WTC11 (cell line): ENCODE data around the gene SMAD7. TPM values are rescaled to one million over a fixed set of nuclear protein-coding genes. Genes with fewer than 3 reads are reported as not detected.
A peak's percentile ranks its signal among the peaks of the same experiment; 100 is the strongest.

Experiments used
- ATAC-seq: fragments of 200-7000 bp; cut with Tn5 transposase; 2 replicates; pipeline ENCODE4 v1.10.0; 2021; ENCODE audit warnings: mild to moderate bottlenecking, moderate library complexity
- CTCF ChIA-PET: fragments of 300-600 bp; sonication (Branson Sonifier 250); formaldehyde crosslinking; loops from one replicate; lab custom pipeline; 2021; ENCODE audit warnings: antibody characterized with exemption; lab: Charles Lee
- POLR2A ChIA-PET: fragments of 350-600 bp; sonication (Branson Sonifier 250); formaldehyde crosslinking; loops from one replicate; lab custom pipeline; 2021; ENCODE audit warnings: antibody characterized with exemption; lab: Charles Lee
- DNase-seq: peaks from one replicate; pipeline ENCODE4 v3.0.0; 2021; ENCODE audit warnings: low spot score
- H3K27ac Mint-ChIP-seq: 2 replicates; pipeline ENCODE4 v1.8.0; 2021; ENCODE audit warnings: mixed read lengths
- H3K27me3 Mint-ChIP-seq: 2 replicates; pipeline ENCODE4 v1.8.0; 2021; ENCODE audit warnings: low read depth, mild to moderate bottlenecking, moderate library complexity, mixed read lengths
- H3K36me3 Mint-ChIP-seq: 2 replicates; pipeline ENCODE4 v1.8.0; 2021; ENCODE audit warnings: mixed read lengths
- H3K4me1 Mint-ChIP-seq: 2 replicates; pipeline ENCODE4 v1.8.0; 2022; ENCODE audit warnings: mixed read lengths
- H3K4me3 Mint-ChIP-seq: 2 replicates; pipeline ENCODE4 v1.8.0; 2021; ENCODE audit warnings: mild to moderate bottlenecking, moderate library complexity, mixed read lengths
- H3K9me3 Mint-ChIP-seq: 2 replicates; pipeline ENCODE4 v1.8.0; 2021; ENCODE audit warnings: mixed read lengths
- FOXP1 ChIP-seq: sonication (generic); formaldehyde crosslinking; IDR thresholded peaks from 2 replicates; pipeline ENCODE4 v1.8.0; 2022; ENCODE audit warnings: missing genetic modification reagents, mild to moderate bottlenecking, moderate library complexity, borderline replicate concordance
- JUN ChIP-seq: sonication (generic); formaldehyde crosslinking; IDR thresholded peaks from 2 replicates; pipeline ENCODE4 v1.8.0; 2023; ENCODE audit warnings: mild to moderate bottlenecking, missing genetic modification reagents
- KAT7 ChIP-seq: sonication (generic); formaldehyde crosslinking; IDR thresholded peaks from 2 replicates; pipeline ENCODE4 v1.8.1; 2023; ENCODE audit warnings: missing genetic modification reagents, mild to moderate bottlenecking, borderline replicate concordance
- MYBL2 ChIP-seq: sonication (generic); formaldehyde crosslinking; IDR thresholded peaks from 2 replicates; pipeline ENCODE4 v1.8.1; 2023; ENCODE audit warnings: mild to moderate bottlenecking, moderate library complexity, missing genetic modification reagents
- SOX15 ChIP-seq: fragments of 250-450 bp; sonication (Bioruptor Pico); IDR thresholded peaks from 2 replicates; pipeline ENCODE4 v1.9.0; 2021; ENCODE audit warnings: mild to moderate bottlenecking
- TEAD1 ChIP-seq: sonication (generic); formaldehyde crosslinking; IDR thresholded peaks from 2 replicates; pipeline ENCODE4 v1.8.0; 2022; ENCODE audit warnings: mild to moderate bottlenecking, missing genetic modification reagents
- ZBTB21 ChIP-seq: sonication (generic); formaldehyde crosslinking; IDR thresholded peaks from 2 replicates; pipeline ENCODE4 v1.8.1; 2023; ENCODE audit warnings: mild to moderate bottlenecking, missing genetic modification reagents, borderline replicate concordance
- ZNF423 ChIP-seq: fragments of 250-450 bp; sonication (Bioruptor Pico); IDR thresholded peaks from 2 replicates; pipeline ENCODE4 v2.1.2; 2022; ENCODE audit warnings: mild to moderate bottlenecking, moderate library complexity
- total RNA-seq: library from RNA; stranded (reverse); gene quantifications from 3 replicates; pipeline ENCODE4 v1.2.3, GENCODE V29; 2021
- TF ChIP-seq, protein P1 (sequence below): sonication (generic); formaldehyde crosslinking; IDR thresholded peaks from 2 replicates; pipeline ENCODE4 v1.8.0; 2022; ENCODE audit warnings: mild to moderate bottlenecking, missing genetic modification reagents
- TF ChIP-seq, protein P2 (sequence below): sonication (generic); formaldehyde crosslinking; conservative IDR thresholded peaks from 2 replicates; pipeline ENCODE4 v1.8.1; 2023; ENCODE audit warnings: mild to moderate bottlenecking, low read depth, missing genetic modification reagents, moderate library complexity
- TF ChIP-seq, protein P3 (sequence below): sonication (generic); formaldehyde crosslinking; IDR thresholded peaks from 2 replicates; pipeline ENCODE4 v1.8.1; 2023; ENCODE audit warnings: mild to moderate bottlenecking, missing genetic modification reagents, moderate library complexity
- TF ChIP-seq, protein P4 (sequence below): sonication (generic); formaldehyde crosslinking; IDR thresholded peaks from 2 replicates; pipeline ENCODE4 v1.8.1; 2023; ENCODE audit warnings: mild to moderate bottlenecking, missing genetic modification reagents
- TF ChIP-seq, protein P5 (sequence below): sonication (generic); formaldehyde crosslinking; IDR thresholded peaks from 2 replicates; pipeline ENCODE4 v1.8.1; 2023; ENCODE audit warnings: mild to moderate bottlenecking, moderate library complexity, missing genetic modification reagents
- TF ChIP-seq, protein P6 (sequence below): fragments of 200-600 bp; IDR thresholded peaks from 2 replicates; pipeline ENCODE4 v1.8.0; 2022; ENCODE audit warnings: antibody characterized with exemption

Gene SMAD7
- total RNA-seq, 1 experiment from 2014 or later: 44.7 TPM

DNA sequence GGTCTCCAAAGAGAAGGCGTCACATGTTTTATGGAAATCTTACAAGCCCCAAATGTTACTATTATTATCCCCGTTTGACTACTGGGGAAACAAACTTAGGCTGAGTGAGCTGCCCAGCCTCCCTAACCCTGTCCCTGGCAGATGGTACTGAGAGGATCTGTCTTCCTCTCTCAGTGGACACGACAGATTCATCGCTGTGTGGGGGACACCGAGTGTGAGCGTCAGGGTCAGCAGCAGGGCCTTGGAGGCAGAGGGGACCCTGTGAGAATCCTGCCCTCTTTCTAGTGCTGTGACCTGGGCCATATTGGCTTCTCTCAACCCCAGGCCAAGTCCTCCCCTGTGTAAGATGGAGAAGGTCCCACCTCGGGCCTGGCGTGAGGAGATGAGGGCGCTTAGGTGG lies 27.1 kb upstream of the SMAD7 start:
- TF ChIP-seq TEAD1 (CRISPR knock-in tag): no peak
- TF ChIP-seq, protein P1, sequence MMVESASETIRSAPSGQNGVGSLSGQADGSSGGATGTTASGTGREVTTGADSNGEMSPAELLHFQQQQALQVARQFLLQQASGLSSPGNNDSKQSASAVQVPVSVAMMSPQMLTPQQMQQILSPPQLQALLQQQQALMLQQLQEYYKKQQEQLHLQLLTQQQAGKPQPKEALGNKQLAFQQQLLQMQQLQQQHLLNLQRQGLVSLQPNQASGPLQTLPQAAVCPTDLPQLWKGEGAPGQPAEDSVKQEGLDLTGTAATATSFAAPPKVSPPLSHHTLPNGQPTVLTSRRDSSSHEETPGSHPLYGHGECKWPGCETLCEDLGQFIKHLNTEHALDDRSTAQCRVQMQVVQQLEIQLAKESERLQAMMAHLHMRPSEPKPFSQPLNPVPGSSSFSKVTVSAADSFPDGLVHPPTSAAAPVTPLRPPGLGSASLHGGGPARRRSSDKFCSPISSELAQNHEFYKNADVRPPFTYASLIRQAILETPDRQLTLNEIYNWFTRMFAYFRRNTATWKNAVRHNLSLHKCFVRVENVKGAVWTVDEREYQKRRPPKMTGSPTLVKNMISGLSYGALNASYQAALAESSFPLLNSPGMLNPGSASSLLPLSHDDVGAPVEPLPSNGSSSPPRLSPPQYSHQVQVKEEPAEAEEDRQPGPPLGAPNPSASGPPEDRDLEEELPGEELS (CRISPR knock-in tag): no peak
- TF ChIP-seq, protein P2, sequence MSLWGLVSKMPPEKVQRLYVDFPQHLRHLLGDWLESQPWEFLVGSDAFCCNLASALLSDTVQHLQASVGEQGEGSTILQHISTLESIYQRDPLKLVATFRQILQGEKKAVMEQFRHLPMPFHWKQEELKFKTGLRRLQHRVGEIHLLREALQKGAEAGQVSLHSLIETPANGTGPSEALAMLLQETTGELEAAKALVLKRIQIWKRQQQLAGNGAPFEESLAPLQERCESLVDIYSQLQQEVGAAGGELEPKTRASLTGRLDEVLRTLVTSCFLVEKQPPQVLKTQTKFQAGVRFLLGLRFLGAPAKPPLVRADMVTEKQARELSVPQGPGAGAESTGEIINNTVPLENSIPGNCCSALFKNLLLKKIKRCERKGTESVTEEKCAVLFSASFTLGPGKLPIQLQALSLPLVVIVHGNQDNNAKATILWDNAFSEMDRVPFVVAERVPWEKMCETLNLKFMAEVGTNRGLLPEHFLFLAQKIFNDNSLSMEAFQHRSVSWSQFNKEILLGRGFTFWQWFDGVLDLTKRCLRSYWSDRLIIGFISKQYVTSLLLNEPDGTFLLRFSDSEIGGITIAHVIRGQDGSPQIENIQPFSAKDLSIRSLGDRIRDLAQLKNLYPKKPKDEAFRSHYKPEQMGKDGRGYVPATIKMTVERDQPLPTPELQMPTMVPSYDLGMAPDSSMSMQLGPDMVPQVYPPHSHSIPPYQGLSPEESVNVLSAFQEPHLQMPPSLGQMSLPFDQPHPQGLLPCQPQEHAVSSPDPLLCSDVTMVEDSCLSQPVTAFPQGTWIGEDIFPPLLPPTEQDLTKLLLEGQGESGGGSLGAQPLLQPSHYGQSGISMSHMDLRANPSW (CRISPR knock-in tag): no peak
- no peak for TF ChIP-seq ZBTB21 (CRISPR knock-in tag)
- TF ChIP-seq, protein P3, sequence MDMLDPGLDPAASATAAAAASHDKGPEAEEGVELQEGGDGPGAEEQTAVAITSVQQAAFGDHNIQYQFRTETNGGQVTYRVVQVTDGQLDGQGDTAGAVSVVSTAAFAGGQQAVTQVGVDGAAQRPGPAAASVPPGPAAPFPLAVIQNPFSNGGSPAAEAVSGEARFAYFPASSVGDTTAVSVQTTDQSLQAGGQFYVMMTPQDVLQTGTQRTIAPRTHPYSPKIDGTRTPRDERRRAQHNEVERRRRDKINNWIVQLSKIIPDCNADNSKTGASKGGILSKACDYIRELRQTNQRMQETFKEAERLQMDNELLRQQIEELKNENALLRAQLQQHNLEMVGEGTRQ (CRISPR knock-in tag): no peak
- TF ChIP-seq, protein P4, sequence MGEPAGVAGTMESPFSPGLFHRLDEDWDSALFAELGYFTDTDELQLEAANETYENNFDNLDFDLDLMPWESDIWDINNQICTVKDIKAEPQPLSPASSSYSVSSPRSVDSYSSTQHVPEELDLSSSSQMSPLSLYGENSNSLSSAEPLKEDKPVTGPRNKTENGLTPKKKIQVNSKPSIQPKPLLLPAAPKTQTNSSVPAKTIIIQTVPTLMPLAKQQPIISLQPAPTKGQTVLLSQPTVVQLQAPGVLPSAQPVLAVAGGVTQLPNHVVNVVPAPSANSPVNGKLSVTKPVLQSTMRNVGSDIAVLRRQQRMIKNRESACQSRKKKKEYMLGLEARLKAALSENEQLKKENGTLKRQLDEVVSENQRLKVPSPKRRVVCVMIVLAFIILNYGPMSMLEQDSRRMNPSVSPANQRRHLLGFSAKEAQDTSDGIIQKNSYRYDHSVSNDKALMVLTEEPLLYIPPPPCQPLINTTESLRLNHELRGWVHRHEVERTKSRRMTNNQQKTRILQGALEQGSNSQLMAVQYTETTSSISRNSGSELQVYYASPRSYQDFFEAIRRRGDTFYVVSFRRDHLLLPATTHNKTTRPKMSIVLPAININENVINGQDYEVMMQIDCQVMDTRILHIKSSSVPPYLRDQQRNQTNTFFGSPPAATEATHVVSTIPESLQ (CRISPR knock-in tag): no peak
- ChIA-PET CTCF (no interaction called here), POLR2A (no interaction called here)
- no peaks in the 10 kb centered on the region for H3K36me3 Mint-ChIP-seq
- H3K9me3 Mint-ChIP-seq: no peaks in the 10 kb centered on the region
- H3K27me3 Mint-ChIP-seq: peaks cover 27% of the 10 kb centered on the region
- no peak for ATAC-seq
- no peak for DNase-seq
- H3K27ac Mint-ChIP-seq: no peak overlapping the region
- H3K4me3 Mint-ChIP-seq: no peak overlapping the region
- peaks cover 39% of the 10 kb centered on the region for H3K4me1 Mint-ChIP-seq

DNA sequence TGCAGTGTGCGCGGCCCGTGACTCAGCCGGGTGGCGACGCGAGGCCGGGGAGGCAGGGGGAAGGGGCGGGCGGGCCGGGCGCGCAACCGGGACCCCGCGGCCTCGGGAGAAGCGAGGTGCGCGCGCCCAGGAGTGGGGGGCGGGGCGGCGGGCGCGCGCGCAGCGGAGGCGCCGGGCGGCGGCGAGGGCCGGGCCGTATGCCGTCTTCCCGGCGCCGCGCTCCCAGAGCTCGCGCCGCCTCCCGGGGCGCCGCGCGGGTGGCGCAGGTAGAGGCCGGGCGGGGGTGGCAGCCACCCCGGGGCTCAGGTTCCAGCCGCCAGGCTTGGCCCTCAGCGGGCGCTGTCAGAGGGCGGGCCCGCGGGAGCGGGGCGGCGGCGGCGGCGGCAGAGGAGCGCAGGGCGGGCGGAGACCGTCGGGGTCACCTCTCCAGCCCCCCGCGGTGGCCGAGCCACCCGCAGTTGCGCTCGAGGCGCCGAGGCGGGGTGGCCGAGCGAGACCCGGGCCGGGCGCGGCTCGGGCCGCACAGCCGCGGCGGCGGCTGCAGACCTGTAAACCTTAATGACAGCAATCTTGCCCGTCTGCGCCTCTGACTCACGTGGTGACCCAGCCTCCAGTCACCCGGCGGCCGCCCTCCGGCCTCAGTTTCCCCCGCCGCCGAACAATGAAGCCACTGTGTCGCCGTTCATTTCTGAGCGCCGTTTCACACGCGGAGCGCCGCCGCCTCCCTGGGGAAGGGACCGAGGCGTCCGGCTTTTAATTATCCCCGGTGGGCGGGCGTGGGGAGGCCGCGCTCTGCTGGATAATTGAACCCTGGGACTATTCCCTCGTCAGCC lies 25.3 kb upstream of the SMAD7 start:
- peak; percentile 40 for DNase-seq
- Mint-ChIP-seq H3K9me3 (no peaks in the 10 kb centered on the region), H3K4me1 (peaks cover 34% of the 10 kb centered on the region), H3K4me3 (peak overlapping the region; percentile 72), H3K27ac (no peak overlapping the region), H3K27me3 (peaks cover 27% of the 10 kb centered on the region), H3K36me3 (no peaks in the 10 kb centered on the region)
- peak; percentile 28 for ATAC-seq
- ChIA-PET CTCF (interaction anchor here (0.7 to 1.1 kb wide), 3 partner anchors 21 to 154 kb away, joined by 3 to 5 read pairs (median 3); no protein-coding TSS in a partner anchor), POLR2A (interaction anchor here (0.7 kb wide), 1 partner anchor 203 kb away, joined by 3 read pairs; no protein-coding TSS in a partner anchor)
- TF ChIP-seq ZNF423 (CRISPR knock-in tag): peak; percentile 87
- TF ChIP-seq, protein P5, sequence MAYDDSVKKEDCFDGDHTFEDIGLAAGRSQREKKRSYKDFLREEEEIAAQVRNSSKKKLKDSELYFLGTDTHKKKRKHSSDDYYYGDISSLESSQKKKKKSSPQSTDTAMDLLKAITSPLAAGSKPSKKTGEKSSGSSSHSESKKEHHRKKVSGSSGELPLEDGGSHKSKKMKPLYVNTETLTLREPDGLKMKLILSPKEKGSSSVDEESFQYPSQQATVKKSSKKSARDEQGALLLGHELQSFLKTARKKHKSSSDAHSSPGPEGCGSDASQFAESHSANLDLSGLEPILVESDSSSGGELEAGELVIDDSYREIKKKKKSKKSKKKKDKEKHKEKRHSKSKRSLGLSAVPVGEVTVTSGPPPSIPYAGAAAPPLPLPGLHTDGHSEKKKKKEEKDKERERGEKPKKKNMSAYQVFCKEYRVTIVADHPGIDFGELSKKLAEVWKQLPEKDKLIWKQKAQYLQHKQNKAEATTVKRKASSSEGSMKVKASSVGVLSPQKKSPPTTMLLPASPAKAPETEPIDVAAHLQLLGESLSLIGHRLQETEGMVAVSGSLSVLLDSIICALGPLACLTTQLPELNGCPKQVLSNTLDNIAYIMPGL (CRISPR knock-in tag): peak; percentile 10; the same call in 1 of the 2 replicates
- peak; percentile 28; the same call in 1 of the 2 replicates for TF ChIP-seq FOXP1
- TF ChIP-seq MYBL2 (CRISPR knock-in tag): no peak
- no peak for TF ChIP-seq ZBTB21 (CRISPR knock-in tag)
- TF ChIP-seq JUN (CRISPR knock-in tag): no peak
- TF ChIP-seq SOX15 (CRISPR knock-in tag): no peak
- TF ChIP-seq KAT7 (CRISPR knock-in tag): 0 out of 2 replicates have a peak, but pooled peaks have one; percentile 58
- TF ChIP-seq, protein P6, sequence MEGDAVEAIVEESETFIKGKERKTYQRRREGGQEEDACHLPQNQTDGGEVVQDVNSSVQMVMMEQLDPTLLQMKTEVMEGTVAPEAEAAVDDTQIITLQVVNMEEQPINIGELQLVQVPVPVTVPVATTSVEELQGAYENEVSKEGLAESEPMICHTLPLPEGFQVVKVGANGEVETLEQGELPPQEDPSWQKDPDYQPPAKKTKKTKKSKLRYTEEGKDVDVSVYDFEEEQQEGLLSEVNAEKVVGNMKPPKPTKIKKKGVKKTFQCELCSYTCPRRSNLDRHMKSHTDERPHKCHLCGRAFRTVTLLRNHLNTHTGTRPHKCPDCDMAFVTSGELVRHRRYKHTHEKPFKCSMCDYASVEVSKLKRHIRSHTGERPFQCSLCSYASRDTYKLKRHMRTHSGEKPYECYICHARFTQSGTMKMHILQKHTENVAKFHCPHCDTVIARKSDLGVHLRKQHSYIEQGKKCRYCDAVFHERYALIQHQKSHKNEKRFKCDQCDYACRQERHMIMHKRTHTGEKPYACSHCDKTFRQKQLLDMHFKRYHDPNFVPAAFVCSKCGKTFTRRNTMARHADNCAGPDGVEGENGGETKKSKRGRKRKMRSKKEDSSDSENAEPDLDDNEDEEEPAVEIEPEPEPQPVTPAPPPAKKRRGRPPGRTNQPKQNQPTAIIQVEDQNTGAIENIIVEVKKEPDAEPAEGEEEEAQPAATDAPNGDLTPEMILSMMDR: no peak
- TF ChIP-seq, protein P3 (CRISPR knock-in tag): peak; percentile 50; the same call in 1 of the 2 replicates
